ENCODE data around the gene OR51B5.

DNA sequence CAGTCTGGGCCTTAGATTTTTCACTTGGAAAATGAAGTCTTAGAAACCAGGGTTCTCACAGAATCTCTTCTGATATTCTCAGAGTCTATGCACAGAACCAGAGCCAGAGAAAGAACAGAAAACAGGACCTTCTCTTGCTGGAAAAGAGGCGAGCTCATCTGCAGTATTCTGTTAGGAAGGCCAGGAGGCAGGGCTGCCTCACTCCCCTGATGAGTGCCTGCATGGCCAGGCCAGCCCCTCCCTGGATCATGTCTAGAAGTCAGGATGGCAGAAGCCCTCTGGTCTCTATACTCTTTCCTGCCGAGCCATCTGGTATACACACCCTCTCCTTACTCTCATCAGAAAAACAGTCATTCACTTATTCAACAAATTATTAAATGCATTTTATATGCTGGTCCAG lies 41.0 kb upstream of the OR51B5 start:
- no peak for TF ChIP-seq GATA2 (IDR thresholded peaks at IDR 0.05; ENCODE audit: low read depth, low read length)
- no peak for TF ChIP-seq GATA3 (IDR thresholded peaks at IDR 0.05; ENCODE audit: low read depth, low read length)
